T-helper 2 cell treated with Interferon-gamma antibody and Interleukin-4, amounts not matched to agents 100 ng/mL and 5 ng/mL, for 36 hours (primary cell): ENCODE data around the gene CDRT4. TPM values are rescaled to one million over a fixed set of nuclear protein-coding genes. Genes with fewer than 3 reads are reported as not detected.
"Not testable (repeated sequence)": the region's sequence is repeated elsewhere in the genome, so short reads cannot be mapped to it uniquely, and the experiment has no call there.

Experiments
- intact Hi-C: fragments of 100-400 bp; cut with micrococcal nuclease; formaldehyde crosslinking; loops from one replicate; pipeline ENCODE4 v1.15.1; 2023
- total RNA-seq: library from RNA; stranded (reverse); gene quantifications from 2 replicates; pipeline ENCODE4 v1.2.3, GENCODE V29; 2022

The CDRT4 gene
- 6.0 and 7.2 TPM in 2 replicates for total RNA-seq

DNA sequence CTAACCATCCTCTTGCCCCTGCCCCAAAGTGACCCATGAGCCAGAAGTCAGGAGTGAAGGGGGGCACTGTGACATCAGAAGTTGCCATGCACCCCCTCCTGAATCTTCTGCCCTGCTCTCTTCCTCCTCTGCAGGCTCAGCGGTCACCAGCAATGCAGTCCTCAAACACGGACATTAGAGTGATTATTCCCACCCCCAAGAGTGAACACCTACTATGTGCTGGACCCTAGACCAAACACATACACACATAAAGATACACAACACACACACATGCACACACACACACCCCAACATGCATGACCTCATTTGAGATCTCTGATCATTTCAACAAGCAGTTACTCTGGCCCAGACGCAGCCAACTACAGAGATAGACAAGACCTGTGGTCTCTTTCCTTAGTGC lies at the start of gene CDRT4:
CDRT4 (minus strand) TSS at position 30 of the 400 bp plus-strand sequence. CDS start 27,383 bp downstream, outside the sequence.
- intact Hi-C loops: no loop called here

DNA sequence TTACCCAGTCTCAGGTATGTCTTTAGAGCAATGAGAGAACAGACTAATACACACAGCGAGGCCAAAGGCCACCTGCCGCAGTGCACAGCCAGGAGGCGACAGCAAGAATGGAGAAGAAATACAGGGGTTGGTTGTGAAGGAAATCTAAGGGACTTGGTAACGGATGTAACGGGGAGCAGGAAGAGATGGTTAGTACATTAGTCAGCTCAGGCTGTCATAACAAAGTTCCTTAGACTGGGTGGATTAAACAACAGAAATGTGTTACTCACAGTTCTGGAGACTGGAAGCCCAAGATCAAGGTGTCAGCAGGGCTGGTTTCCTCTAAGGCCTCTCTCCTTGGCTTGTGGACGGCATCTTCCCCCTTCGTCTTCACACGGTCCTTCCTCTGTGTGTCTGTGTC lies 48.7 kb upstream of the CDRT4 start:
- intact Hi-C loops: no loop called here

DNA sequence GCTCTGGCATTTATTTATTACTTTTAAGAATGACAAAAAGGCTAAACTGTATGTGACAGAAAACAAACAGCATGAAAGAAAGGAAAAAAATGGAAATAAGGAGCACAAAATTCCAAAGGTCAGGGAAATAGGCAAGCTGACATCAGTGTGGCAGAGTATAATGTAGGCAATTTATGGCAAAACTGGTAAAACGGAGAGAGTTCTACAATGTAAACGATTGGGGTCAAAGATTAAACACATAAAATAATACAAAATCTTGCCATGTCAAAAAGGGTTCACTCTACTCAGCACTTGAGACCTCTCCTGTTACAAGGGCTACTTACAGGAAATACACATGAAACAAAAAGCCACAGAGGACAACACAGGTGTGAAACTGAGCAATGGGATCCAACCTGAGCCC lies 47.0 kb upstream of the CDRT4 start:
- intact Hi-C loops: no loop called here

DNA sequence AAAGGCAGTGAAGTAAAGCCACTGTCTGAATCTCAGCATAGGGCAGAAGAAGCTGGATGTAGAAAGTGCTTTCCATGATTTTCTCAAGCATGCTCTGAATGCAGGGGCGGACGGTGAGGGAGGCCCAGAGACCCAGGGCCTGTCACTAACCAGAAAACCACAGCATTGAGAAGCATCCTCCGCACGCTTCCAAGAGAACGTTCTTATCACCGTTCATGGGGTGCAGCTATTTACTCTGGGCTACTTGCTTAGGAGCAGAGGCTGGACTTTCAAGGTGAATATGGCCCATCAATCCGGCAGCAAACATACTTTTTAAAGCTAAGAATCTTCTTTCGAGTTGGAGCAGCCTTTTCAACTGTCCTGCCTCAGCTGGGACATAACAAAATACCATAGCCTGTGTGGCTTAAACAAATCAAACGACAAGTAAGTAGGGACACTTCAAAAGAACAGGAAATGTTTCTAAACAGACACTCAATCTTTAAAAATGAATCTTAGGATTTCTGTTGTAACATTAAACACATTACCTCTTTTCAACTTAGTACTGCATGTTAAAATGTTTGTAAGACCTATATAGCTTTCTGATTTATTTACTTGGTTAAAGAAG lies 46.5 kb upstream of the CDRT4 start:
- intact Hi-C loops: no loop called here

DNA sequence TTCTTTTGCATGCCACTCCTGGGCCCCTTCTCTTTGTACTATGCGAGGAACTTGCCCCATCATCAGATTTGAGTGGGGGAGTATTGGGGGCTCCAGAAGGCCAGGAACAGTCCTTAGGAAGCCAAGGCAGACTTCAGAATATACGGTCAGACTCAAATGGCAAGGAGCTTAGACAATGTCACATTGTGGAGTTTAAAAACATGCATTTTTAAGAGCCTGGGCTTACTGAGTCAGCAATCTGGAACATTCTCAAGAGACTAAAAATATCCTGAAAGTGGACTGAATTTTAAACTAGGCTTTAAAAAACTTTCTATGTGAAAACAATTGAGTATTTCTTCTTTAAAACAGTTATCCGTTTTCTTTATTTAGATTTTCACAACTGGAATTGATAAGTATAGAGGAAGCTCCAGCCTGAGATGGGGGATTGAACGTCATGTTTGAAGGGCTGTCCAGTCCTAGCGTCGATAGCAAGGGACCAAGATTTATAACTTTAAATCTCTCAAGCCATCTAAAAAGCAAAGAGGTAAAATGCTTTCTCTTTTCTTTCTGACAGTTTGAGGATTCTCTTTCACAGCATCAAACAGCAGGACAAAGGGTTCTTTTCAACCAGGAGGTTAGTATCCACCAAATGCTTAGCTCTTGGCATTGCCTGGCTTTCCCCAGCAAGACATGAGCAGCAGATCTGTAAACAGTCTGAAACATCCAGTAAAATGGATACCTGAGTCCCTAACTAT lies 45.8 kb upstream of the CDRT4 start:
- intact Hi-C loops: no loop called here

DNA sequence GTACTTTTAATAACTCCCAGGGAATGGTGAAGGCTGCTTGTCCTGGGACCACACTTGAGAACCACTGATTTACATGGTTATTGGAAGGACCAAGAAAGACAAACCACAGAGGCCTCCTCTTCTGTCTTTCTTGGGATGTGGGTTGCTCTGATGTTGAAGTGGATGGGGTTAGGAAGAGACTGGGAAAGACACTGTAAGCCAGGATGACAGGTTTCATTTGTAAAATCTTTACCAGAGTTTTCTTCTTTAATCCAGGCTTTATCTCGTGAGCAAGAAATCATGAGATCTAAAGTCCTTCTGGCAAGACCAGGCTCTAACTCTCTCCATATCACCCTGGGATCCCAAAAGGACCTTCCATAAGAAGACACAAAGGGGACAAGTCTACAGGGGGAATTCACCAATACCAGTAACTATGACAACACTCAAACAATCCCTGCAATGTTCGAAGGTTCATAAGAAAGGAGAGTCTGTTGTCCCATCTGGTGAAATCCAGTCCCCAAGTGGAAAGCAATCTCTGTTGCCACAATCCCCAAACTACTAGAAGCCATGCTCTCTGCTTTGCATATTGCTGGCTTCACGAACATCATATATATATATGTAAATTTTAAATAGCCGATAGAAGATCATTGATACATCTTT lies 44.8 kb upstream of the CDRT4 start:
- intact Hi-C loops: no loop called here

DNA sequence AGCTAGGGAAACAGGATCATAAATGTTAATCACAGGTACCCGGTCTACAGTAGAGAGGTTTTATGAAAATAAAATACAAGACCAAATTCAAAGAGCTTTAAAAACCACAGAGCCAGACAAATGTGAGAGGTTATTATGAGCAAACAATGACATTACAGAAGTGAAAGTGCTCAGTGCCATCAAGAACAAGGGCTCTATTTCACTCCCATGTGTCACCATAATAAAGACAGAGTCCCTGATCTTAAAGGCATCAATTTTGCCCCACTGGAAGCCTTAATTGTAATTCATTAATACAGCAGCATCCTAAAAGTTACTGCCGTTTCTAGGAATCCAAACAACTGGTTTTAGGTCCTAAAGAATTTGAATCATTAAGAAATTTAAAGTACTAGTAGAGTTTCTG lies 43.7 kb upstream of the CDRT4 start:
- intact Hi-C loops: no loop called here

DNA sequence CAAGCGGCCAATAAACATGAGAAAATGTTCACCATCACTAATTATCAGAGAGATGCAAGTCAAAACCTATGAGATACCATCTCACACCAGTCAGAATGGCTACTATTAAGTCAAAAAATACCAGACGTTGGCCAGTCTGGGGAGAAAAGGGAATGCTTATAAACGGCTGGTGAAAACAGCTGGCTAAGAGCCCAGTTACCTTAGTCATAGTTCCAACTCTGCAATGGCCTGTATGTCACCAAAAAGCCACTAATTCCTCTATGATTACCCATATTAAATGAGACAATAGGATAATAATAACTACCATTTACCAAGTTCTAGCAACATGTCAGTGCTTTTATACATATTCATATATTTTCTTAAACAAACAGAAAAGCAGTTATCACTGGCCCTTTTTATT lies 42.9 kb upstream of the CDRT4 start:
- intact Hi-C loops: no loop called here

DNA sequence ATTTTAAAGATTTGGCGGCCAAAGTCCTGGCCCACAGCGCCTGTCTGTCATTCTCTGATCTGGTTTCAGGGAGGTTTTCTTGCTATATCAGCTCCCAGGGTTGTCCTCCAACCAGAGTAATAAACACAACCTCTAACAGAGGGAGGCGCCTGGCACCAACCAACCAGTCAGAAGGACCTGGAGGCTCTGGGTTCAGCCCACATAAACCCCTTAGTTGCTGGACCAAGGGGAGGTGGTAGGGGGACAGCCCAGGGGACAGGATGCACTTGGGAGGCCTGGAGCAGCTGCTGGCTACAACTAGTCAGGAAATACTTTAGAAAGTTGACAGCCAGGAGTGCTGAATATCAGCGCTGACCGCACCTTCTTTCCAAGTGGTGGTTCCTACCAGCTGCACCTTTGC lies 41.7 kb upstream of the CDRT4 start:
- intact Hi-C loops: no loop called here

DNA sequence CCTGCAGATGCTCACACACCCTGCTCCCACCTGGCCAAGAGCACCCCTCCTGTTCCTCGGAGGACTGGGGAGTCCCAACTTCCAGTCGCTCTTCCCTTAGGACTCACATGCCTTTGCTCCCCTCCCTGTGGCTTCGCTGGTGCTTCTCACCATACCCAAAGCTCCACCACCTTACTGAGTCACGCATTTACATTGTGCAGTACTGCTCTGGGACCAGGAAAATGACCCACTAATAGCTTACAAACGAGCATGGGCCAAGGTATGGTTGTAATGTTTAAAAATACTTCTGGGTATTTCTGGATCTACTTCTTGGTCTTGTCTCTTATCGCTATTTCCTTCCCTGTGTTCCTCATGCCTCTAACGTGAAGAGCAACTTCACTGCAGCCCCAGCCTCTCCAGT lies 41.0 kb upstream of the CDRT4 start:
- intact Hi-C loops: no loop called here

DNA sequence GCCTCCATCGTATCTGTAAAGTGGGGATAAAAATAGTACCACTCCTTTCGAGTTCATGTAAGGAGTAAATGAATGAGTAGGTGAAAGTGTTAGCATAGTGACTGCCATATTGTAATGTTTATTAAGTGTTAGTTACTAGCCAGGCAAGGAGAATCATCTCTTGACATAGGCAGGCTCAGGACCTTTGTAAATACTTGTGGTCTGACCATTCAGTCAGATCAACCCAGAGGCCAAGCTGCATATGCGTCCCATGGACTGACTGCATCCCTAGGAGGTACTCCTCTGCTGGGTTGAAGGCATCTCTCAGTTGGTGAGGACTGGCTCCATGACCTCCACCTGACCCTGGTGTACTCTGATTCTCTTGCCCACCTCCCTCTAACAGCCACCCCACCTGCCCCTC lies 40.5 kb upstream of the CDRT4 start:
- intact Hi-C loops: no loop called here

DNA sequence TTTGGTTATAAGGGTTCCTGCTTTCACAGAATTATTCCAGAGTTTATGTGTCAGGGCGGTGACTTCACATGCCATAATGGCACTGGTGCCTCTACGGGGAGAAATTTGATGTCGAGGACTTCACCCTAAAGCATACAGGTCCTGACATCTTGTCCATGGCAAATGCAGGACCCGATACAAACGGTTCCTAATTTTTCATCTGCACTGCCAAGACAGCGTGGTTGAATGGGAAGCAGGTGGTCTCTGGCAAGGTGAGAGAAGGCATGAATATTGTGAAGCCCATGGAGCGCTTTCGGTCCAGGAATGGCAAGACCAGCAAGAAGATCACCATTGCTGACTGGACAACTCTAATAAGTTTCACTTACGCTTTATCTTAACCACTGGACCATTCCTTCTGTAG lies 39.6 kb upstream of the CDRT4 start:
- intact Hi-C loops: no loop called here

DNA sequence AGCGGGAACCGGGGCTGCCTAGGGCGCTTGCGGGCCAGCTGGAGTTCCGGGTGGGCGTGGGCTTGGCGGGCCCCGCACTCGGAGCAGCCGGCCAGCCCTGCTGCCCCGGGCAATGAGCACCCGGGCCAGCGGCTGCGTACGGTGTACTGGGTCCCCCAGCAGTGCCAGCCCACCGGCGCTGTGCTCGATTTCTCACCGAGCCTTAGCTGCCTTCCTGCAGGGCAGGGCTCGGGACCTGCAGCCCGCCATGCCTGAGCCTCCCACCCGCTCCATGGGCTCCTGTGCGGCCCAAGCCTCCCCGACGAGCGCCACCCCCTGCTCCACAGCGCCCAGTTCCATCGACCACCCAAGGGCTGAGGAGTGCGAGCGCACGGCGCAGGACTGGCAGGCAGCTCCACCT lies 38.3 kb upstream of the CDRT4 start:
- intact Hi-C loops: not testable (repeated sequence)

DNA sequence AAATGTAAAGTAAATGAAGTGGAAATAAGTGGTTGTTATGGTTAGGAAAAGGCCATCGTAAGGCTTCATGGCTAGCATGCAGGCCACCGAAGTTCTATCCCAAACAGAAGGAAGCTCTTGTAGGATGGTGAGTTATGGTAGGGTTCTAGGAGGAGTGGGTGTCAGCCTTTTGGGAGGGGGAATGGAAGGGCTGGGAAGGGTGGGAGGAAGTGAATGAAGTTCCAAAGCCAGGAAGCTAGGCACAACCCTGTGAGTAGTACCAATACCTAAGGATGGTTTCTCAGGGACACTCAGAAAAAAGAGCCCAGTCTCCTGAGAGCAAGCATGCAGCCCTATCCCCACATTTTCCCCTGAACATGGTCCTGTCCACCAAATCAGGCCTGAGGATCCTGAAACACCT lies 36.3 kb upstream of the CDRT4 start:
- intact Hi-C loops: no loop called here

DNA sequence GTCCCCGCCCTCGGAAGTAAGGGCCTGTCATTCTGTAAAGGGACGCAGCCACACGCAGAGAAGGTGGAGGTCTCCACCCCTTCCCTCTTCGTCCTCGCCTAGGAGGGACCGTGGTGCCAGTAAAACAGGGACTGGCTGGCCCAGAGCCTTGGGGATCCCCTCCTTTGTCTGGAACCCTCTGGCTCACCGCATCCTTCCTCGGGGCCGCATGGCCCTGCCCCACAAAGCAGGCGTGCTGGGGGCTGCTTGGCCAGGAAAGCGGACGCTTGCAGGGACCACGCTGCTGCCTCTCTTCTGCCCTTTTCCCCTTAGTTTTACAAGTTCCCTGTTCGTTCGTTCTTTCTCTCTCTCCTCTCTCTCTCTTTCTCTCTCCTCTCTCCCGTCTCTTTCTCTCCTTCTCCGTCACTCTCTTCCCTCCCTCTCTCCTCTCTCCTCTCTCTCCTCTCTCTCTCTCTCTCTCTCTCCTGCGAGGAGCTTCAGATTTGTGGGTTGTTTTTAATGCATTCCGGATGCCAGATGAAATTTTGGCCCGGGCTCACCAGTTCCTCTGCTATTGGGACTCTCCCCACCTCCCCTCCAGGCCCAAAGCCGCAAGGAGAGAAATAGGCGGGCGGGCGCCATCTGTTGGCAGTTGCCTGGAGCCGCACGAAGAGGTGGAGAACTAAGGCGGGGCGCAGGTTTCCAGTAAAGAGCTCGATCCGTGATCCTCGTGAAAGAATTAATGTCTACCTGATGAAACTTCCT lies 35.1 kb upstream of the CDRT4 start:
- intact Hi-C loops: loop anchor here (1.0 kb wide), 1 partner anchor 242 kb away; no protein-coding TSS in a partner anchor

DNA sequence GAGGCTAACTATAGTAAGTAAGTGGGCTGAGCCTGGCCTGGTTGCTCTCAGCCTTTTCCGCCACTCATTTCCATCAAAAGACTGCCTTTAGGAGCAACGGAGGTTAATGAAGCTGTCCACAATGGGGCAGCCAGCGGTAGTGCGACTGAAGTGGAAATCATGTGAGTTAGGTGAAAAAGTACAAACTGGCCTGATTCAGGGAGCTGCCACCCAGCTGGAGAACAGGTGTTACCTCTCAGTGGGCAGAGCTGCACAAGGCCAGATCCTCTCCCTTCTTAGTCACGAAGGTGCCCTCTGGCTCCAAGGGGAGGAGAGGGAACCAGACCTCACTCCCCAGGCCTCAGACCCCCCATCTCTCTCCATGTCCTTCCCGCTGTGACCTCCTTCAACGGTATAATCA lies 34.4 kb upstream of the CDRT4 start:
- intact Hi-C loops: loop anchor here (1.0 kb wide), 1 partner anchor 241 kb away; no protein-coding TSS in a partner anchor

DNA sequence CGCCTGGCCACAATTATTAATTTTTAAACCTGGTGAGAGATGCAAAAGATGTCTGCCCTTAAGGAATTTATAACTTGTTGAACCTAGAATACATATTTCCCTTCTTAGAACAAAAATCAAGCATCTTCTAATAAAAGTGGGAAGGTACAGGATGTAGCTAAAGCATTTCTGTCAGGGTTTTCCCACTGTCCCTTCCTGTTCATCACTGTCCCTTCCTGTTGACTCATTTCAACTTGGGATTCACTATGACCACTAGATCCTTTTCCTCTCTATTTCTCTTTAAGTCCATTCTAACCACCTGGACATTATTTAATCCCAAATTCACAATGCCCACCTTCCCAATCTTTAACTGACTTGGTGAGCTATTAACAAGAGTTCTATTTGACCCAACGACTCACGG lies 33.9 kb upstream of the CDRT4 start:
- intact Hi-C loops: no loop called here

DNA sequence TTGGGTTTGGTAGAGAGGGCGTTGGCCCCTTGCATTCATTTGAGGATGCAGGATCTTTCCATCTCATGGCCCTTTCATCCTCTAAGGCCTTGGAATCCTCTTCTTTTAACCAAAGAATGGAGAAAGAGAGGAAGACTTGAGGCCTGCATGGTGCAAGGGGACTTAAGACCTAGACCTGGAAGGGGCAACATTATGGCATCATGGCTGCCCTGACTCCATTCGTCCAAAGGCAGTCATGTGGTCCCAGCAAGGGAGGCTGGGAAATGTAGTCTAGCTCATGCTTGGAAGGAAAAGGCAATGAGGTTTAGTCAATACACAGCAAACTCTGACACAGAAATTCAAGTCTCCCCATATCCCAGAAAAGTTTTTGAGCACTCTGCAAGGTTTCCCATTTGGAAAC lies 30.7 kb upstream of the CDRT4 start:
- intact Hi-C loops: no loop called here

DNA sequence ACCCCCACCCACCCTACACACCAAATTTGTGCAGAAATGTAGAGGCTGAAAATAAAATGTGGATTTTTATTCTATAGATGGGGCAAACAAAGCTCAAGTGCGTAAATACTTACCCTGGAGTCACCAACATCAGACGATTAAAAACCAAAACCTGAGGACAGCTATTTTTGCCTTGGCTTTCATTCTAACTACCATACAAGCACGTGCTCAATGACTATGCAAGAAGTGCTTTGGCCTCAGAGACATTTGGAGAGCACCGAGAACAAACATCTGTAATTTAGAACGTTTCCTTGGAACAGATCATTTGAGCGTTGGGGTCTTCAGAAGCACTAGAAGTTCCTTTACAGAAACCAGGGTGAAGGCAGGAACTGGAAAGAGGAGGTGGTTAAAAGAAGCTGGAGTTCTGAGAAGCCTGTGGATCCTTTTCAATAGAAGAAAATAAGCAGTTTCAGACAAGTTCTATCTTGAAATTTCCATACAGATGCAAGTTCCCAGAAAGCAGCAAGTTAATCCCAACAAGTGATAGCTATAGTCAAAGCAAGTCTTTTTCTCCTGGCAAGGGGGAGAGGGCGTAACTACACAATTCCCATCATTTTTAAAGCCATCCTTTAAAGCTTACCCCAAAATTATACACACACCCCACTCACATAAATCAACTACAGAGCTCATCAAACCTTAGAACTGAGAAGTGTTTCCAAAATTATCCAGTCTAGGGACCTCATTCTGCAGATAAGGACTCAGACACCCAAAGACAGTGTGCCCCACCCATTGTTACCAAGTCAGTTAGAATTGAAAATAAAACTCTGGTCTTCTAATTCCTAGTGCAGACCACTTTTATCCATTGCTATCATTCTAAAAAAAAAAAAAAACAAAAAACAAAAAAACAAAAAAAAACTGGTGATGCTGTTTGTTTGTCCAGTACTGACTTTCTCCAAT lies 29.6 kb upstream of the CDRT4 start:
- intact Hi-C loops: no loop called here

DNA sequence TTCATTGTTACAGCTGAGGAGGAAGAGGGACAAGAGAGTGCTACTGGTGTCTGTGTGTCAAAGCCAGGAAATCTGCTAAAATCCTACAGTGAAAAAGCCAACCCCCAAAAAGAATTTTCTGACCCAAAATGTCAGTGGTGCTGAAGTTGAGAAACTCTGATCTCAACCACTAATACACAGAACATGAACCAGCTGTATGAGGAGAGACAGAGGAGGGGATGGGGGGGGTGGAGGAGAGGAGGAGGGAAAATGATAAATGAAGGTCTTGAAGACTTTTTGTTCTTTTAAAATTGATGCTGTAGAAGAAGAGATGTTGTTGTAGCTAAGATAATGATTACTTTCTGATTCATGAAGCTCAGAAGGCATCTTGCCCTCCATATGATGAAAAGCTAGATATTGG lies 27.4 kb upstream of the CDRT4 start:
- intact Hi-C loops: no loop called here

DNA sequence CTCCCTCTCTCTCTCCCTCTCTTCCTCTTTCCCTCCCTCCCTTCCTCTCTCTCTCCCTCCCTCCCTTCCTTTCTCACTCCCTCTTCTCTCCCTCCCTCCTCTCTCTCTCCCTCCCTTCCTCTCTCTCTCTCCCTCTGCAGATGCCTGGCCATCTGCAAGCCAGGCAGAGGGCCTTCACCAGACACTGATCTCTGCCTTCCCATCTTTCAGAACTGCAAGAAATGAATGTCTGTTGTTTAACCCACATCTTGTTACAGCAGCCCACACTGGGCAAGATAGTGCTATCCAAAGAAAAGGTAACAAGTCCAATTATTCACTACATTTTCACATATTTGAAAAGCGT lies 26.2 kb upstream of the CDRT4 start:
- intact Hi-C loops: no loop called here
